GM04503 (cell line): ENCODE measurements around the gene ARHGAP1.
A peak's percentile ranks its signal among the peaks of the same experiment; 100 is the strongest.
"Not testable (repeated sequence)": the region's sequence is repeated elsewhere in the genome, so short reads cannot be mapped to it uniquely, and the experiment has no call there.

Source experiments
- DNase-seq: peaks from one replicate; pipeline ENCODE4 v3.0.0-alpha.2; 2012; ENCODE audit warnings: low read depth

The ARHGAP1 gene

GRCh38 chr11:46673713-46674462 lies 26.5 kb downstream of the ARHGAP1 start:
- DNase-seq, result no peak

- DNase-seq, result no peak
Measured at GRCh38 chr11:46672381-46672839, 28.0 kb downstream of the ARHGAP1 start.

GRCh38 chr11:46671958-46672315 lies 28.5 kb downstream of the ARHGAP1 start:
- no peak for DNase-seq

GRCh38 chr11:46670521-46670920 lies 29.9 kb downstream of the ARHGAP1 start:
- DNase-seq, result not testable (repeated sequence)

GRCh38 chr11:46669711-46670139 lies 30.7 kb downstream of the ARHGAP1 start:
- DNase-seq, result no peak

GRCh38 chr11:46668480-46669085 lies 31.8 kb downstream of the ARHGAP1 start:
- no peak for DNase-seq

- no peak for DNase-seq
Measured at GRCh38 chr11:46667043-46667481, 33.4 kb downstream of the ARHGAP1 start.

GRCh38 chr11:46666516-46666915 lies 33.9 kb downstream of the ARHGAP1 start:
- DNase-seq, result no peak

- DNase-seq, result no peak
Measured at GRCh38 chr11:46665356-46665755, 35.1 kb downstream of the ARHGAP1 start.

GRCh38 chr11:46664612-46665011 lies 35.8 kb downstream of the ARHGAP1 start:
- DNase-seq, result no peak

- DNase-seq, result no peak
Measured at GRCh38 chr11:46663277-46663940, 37.0 kb downstream of the ARHGAP1 start.

GRCh38 chr11:46662366-46662765 lies 38.1 kb downstream of the ARHGAP1 start:
- DNase-seq, result no peak

- DNase-seq, result no peak
Measured at GRCh38 chr11:46661836-46662235, 38.6 kb downstream of the ARHGAP1 start.

GRCh38 chr11:46659908-46660307 lies 40.5 kb downstream of the ARHGAP1 start:
- DNase-seq, result peak; percentile 56

- peak; percentile 52 for DNase-seq
Measured at GRCh38 chr11:46658259-46658658, 42.2 kb downstream of the ARHGAP1 start.

- no peak for DNase-seq
Measured at GRCh38 chr11:46657186-46657585, 43.2 kb downstream of the ARHGAP1 start.

- no peak for DNase-seq
Measured at GRCh38 chr11:46655631-46656030, 44.8 kb downstream of the ARHGAP1 start.

GRCh38 chr11:46649180-46649738 lies 51.2 kb downstream of the ARHGAP1 start:
- DNase-seq, result peak; percentile 91

- no peak for DNase-seq
Measured at GRCh38 chr11:46643986-46644385, 56.4 kb downstream of the ARHGAP1 start.

GRCh38 chr11:46643531-46643930 lies 56.9 kb downstream of the ARHGAP1 start:
- DNase-seq, result no peak

GRCh38 chr11:46642627-46643335 lies 57.6 kb downstream of the ARHGAP1 start:
- no peak for DNase-seq

GRCh38 chr11:46641639-46642038 lies 58.8 kb downstream of the ARHGAP1 start:
- DNase-seq, result no peak
